ENCODE results near the gene ATM. TPM values are rescaled to one million over a fixed set of nuclear protein-coding genes. Genes with fewer than 3 reads are reported as not detected.

ATM gene
- total RNA-seq, 2 donors from 2014 or later: 29.3 to 29.8 TPM

DNA sequence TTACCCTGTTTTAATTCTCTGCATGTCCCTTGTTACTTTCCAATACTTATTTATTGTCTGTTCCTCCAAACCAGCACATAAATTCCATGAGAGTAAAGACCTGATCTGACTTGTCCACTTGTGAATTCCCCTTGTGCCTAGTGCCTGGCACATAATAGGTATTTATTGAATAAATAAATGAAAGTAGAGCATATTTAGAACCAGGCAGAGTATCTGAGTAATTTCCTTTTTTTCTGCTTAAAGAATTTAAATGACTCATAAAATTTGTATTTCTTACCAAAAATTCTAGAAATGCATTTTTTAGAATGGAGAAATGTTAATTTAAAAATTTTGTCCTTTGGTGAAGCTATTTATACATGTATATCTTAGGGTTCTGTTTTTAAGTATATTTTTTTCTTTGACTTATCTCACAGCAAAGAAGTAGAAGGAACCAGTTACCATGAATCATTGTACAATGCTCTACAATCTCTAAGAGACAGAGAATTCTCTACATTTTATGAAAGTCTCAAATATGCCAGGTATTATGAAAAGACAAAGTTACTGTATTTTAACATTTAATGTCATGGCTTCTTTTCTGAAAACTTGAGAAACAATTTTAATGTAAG lies 96.8 kb downstream of the ATM start:
- TF ChIP-seq, protein P1, sequence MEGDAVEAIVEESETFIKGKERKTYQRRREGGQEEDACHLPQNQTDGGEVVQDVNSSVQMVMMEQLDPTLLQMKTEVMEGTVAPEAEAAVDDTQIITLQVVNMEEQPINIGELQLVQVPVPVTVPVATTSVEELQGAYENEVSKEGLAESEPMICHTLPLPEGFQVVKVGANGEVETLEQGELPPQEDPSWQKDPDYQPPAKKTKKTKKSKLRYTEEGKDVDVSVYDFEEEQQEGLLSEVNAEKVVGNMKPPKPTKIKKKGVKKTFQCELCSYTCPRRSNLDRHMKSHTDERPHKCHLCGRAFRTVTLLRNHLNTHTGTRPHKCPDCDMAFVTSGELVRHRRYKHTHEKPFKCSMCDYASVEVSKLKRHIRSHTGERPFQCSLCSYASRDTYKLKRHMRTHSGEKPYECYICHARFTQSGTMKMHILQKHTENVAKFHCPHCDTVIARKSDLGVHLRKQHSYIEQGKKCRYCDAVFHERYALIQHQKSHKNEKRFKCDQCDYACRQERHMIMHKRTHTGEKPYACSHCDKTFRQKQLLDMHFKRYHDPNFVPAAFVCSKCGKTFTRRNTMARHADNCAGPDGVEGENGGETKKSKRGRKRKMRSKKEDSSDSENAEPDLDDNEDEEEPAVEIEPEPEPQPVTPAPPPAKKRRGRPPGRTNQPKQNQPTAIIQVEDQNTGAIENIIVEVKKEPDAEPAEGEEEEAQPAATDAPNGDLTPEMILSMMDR (IDR thresholded peaks at IDR 0.05): no peak
- no peak for DNase-seq (ENCODE audit: low spot score)
- H3K4me3 ChIP-seq: no peak overlapping the region
- H3K27me3 ChIP-seq: no peaks in the 10 kb centered on the region
- no peaks in the 10 kb centered on the region for H3K9me3 ChIP-seq
- H3K27ac ChIP-seq: no peak overlapping the region
- H3K4me1 ChIP-seq: no peaks in the 10 kb centered on the region
- peaks cover 44% of the 10 kb centered on the region for H3K36me3 ChIP-seq

DNA sequence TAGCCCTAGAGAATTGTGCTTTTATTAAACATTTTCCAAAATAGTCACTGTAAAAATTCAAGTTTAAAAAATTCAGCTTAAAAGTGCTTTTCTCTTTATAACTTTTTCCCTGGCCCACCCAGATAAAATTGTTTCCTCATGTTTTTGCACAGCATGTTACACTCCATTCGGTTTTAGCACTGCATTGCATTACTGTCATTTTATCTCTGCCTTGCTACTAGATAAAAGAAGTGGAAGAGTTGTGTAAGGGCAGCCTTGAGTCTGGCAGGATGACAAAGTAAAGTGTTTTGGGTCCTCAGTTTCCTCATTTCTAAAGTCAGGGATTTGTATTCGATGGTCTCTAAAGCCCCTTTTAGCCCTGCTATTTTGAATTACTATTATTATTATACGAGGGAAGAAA lies 99.8 kb downstream of the ATM start:
- no peak for DNase-seq (ENCODE audit: low spot score)
- H3K9me3 ChIP-seq: no peaks in the 10 kb centered on the region
- TF ChIP-seq, protein P1 (IDR thresholded peaks at IDR 0.05): no peak
- H3K4me1 ChIP-seq: no peaks in the 10 kb centered on the region
- no peak overlapping the region for H3K27ac ChIP-seq
- peaks cover 53% of the 10 kb centered on the region for H3K36me3 ChIP-seq
- no peak overlapping the region for H3K4me3 ChIP-seq
- no peaks in the 10 kb centered on the region for H3K27me3 ChIP-seq

DNA sequence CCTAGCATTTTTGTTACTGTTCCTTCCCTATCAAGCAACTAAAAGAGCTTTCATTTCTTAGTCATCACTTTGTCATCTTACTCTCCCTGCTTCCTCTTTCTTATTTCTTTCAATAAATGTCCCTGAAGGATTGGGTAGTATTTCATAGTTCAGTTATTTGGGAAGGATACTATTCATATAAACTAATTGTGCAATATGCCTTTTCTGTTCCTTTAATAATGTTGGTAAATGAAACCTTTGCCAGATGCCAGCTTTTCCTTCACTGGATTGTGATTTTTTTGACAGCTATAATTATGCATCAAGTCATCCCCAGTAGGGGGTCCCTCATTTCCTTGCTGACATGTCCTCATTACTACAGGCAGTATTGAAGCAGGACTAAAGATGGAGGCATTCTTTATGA lies 101.7 kb downstream of the ATM start:
- H3K27ac ChIP-seq: no peak overlapping the region
- peaks cover 51% of the 10 kb centered on the region for H3K36me3 ChIP-seq

DNA sequence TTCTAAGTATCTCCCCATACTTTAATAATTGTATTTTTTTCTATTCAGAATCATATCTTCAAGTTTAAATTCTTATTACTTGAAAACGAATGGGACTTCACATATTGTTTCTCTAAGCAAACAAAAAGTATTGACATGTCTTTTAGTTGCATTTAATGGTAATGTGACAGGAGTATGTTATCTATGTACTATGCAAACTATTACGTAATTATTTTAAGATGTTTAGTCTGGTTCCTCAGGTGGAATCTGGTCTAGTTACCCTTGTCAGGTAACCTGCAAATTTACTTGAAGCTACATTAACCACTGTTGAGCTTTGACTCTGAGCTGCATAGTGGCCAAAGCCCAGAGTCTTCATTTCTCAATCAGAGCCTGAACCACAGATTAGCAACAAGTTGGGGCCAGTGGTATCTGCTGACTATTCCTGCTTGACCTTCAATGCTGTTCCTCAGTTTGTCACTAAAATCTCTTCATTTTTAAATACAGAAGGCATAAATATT lies 110.6 kb downstream of the ATM start:
- no peak for DNase-seq (ENCODE audit: low spot score)
- no peak overlapping the region for H3K27ac ChIP-seq
- no peaks in the 10 kb centered on the region for H3K27me3 ChIP-seq
- no peaks in the 10 kb centered on the region for H3K4me1 ChIP-seq
- H3K36me3 ChIP-seq: peaks cover 79% of the 10 kb centered on the region
- no peak overlapping the region for H3K4me3 ChIP-seq
- TF ChIP-seq, protein P1 (IDR thresholded peaks at IDR 0.05): no peak
- no peaks in the 10 kb centered on the region for H3K9me3 ChIP-seq

More for the DNA sequence above, 101.7 kb downstream of the ATM start:
- Histone ChIP-seq H3K9me3 (no peaks in the 10 kb centered on the region), H3K4me3 (no peak overlapping the region), H3K4me1 (no peaks in the 10 kb centered on the region), H3K27me3 (no peaks in the 10 kb centered on the region)
- TF ChIP-seq, protein P1 (IDR thresholded peaks at IDR 0.05): no peak
- DNase-seq (ENCODE audit: low spot score): no peak

DNA sequence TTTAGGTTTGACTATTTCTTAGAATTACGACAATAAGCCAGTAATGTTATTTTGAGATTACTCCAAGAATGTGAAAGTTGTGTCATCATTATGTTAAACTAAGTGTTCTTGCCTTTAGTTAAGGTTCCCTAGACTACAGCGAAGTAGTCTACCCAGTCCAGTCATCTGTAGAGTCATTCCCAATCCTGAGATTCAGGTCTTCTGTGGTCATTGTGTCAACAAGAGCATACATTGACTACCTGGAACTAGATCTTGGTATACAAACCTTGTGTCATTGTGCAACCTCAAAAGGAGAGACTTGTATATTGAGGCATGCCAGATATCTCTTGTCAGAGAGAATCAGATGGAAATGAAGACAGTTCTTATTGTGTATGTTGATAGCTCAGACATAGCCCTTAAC lies 115.9 kb downstream of the ATM start:
- TF ChIP-seq, protein P1 (IDR thresholded peaks at IDR 0.05): no peak
- Histone ChIP-seq H3K27me3 (no peaks in the 10 kb centered on the region), H3K36me3 (peaks cover 31% of the 10 kb centered on the region), H3K4me1 (no peaks in the 10 kb centered on the region), H3K4me3 (no peak overlapping the region), H3K9me3 (no peaks in the 10 kb centered on the region), H3K27ac (no peak overlapping the region)
- no peak for DNase-seq (ENCODE audit: low spot score)

DNA sequence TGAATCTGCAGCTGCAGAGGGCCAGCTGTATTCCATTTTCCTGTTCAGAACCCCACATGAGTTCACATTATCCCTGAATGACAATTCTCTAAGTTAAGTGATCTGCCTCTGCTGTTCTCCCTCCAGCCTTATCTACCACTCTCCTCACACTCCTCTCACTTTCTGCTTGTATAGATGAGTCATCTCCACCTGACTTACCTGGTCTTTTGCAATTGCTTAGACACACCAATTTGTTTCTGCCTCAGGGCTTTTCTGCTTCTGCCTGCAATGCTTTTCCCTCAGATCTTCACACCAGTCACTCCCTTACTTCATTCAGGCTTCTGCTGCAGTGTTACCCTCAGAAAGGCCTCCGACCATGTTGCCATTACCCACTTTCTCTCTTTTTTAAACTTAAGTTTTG lies 118.1 kb downstream of the ATM start:
- no peaks in the 10 kb centered on the region for H3K4me1 ChIP-seq
- H3K4me3 ChIP-seq: no peak overlapping the region
- H3K27me3 ChIP-seq: no peaks in the 10 kb centered on the region
- TF ChIP-seq, protein P1 (IDR thresholded peaks at IDR 0.05): no peak
- no peak for DNase-seq (ENCODE audit: low spot score)
- H3K36me3 ChIP-seq: peaks cover 17% of the 10 kb centered on the region
- H3K9me3 ChIP-seq: no peaks in the 10 kb centered on the region
- H3K27ac ChIP-seq: no peak overlapping the region
